Measurements from ENCODE around the gene FOXD2. TPM values are rescaled to one million over a fixed set of nuclear protein-coding genes. Genes with fewer than 3 reads are reported as not detected.

The FOXD2 gene
- total and polyA plus RNA-seq, 2 donors (not counting 1 experiment from before 2014, with no cell fraction given), result 0.19 to 0.83 TPM

DNA sequence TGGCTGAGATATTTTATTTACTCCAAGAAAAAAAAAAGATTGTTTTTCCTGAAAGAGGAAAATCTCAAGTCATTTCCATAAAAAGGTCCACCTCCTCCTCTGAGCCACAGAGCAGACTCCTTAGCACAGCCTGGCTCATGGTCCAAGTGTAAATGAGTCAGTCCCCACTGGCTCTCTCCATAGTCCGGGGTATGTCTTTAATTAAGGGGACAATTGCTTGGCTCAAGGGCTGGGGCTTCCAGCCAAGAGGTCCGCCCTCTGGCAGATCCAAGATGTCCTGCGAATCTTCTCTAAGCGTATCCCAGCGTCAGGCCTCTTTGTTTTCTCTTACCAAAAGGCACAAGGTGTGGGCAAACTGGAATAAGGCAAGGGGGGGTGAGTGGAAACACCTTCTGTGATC lies 33.3 kb downstream of the FOXD2 start:
- Histone ChIP-seq H4K20me1 (ENCODE audit: control insufficient read depth, extremely low read depth, insufficient read depth, low read length) (no peaks in the 10 kb centered on the region), H3K79me2 (ENCODE audit: control insufficient read depth, insufficient read depth, low read length) (no peaks in the 10 kb centered on the region), H3K4me1 (ENCODE audit: control insufficient read depth, extremely low read depth, insufficient read depth, low read length) (no peaks in the 10 kb centered on the region), H3K36me3 (ENCODE audit: control insufficient read depth, insufficient read depth, low read length) (no peaks in the 10 kb centered on the region), H3K4me3 (replicated peaks in 1 of 4; ENCODE audit: control extremely low read depth in 1 of 4, insufficient read depth in 1 of 4, low read depth in 3 of 4, low read length in 4 of 4) (no peak overlapping the region), H3K4me2 (ENCODE audit: extremely low read depth, insufficient read depth, low read length) (no peak overlapping the region), H3K27me3 (ENCODE audit: control insufficient read depth, insufficient read depth, low read length) (no peaks in the 10 kb centered on the region), H2AFZ (ENCODE audit: low read length) (no peak overlapping the region), H3K27ac (ENCODE audit: insufficient read depth, low read length) (no peak overlapping the region), H3K9me3 (ENCODE audit: control insufficient read depth, insufficient read depth, low read depth, low read length) (no peaks in the 10 kb centered on the region), H3K9ac (ENCODE audit: insufficient read depth, low read length) (no peak overlapping the region)
- TF ChIP-seq, protein P1, sequence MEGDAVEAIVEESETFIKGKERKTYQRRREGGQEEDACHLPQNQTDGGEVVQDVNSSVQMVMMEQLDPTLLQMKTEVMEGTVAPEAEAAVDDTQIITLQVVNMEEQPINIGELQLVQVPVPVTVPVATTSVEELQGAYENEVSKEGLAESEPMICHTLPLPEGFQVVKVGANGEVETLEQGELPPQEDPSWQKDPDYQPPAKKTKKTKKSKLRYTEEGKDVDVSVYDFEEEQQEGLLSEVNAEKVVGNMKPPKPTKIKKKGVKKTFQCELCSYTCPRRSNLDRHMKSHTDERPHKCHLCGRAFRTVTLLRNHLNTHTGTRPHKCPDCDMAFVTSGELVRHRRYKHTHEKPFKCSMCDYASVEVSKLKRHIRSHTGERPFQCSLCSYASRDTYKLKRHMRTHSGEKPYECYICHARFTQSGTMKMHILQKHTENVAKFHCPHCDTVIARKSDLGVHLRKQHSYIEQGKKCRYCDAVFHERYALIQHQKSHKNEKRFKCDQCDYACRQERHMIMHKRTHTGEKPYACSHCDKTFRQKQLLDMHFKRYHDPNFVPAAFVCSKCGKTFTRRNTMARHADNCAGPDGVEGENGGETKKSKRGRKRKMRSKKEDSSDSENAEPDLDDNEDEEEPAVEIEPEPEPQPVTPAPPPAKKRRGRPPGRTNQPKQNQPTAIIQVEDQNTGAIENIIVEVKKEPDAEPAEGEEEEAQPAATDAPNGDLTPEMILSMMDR (conservative IDR thresholded peaks at IDR 0.05 in 1 of 2, IDR thresholded peaks at IDR 0.05 in 1 of 2; ENCODE audit: low read depth in 1 of 2, low read length in 2 of 2), result no peak
- no peak for TF ChIP-seq EZH2 (IDR thresholded peaks at IDR 0.05; ENCODE audit: low read length, missing control alignments)
- DNase-seq (ENCODE audit: low read depth in 2 of 2), result no peak

DNA sequence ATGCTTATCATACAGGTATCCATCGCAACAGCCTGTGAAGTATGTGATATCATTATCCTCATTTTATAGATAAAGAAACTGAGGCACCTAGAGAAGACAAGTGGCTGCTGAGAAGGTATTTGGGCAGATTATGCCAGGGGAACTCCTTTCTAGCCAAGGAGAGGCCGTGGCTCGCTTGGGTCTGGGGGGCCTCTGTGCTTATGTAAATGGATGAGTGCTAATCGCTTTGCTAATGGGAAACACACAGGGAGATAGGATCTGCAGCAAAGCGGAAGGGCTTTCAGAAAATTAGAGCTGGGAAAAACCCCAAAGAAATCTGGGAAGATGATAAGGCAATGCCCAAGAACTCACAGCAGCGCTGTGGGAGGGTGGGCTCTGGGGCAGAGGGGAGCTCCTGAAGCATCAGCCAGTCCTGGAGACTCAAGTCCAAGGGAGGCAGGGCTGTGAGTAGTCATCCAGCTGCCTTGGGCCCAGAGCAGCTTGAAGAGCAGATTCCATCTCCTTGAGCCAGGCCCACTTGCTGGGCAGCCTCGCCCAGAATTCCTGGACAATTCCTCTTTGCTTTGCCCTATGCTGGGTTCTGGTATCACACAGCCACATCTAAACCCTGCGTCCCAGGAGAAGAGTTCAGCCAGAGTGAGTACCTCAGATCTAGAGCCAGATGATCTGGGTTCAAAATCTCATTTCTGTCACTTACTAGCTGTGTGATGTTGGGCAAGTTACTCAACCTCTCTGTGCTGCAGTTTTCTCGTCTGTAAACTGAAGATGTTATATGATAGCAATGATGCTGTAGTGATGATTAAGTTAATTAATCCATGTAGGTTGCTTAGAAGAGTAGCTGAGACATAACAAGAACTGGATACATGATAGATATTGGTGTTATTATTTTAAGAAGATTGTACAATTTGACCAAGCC lies 36.7 kb downstream of the FOXD2 start:
- Histone ChIP-seq H3K36me3 (ENCODE audit: control insufficient read depth, insufficient read depth, low read length) (no peaks in the 10 kb centered on the region), H3K27me3 (ENCODE audit: control insufficient read depth, insufficient read depth, low read length) (no peaks in the 10 kb centered on the region), H3K9ac (ENCODE audit: insufficient read depth, low read length) (no peak overlapping the region), H3K79me2 (ENCODE audit: control insufficient read depth, insufficient read depth, low read length) (no peaks in the 10 kb centered on the region), H3K4me1 (ENCODE audit: control insufficient read depth, extremely low read depth, insufficient read depth, low read length) (no peaks in the 10 kb centered on the region), H4K20me1 (ENCODE audit: control insufficient read depth, extremely low read depth, insufficient read depth, low read length) (no peaks in the 10 kb centered on the region), H3K4me2 (ENCODE audit: extremely low read depth, insufficient read depth, low read length) (no peak overlapping the region), H3K27ac (ENCODE audit: insufficient read depth, low read length) (no peak overlapping the region), H2AFZ (ENCODE audit: low read length) (no peak overlapping the region), H3K4me3 (replicated peaks in 1 of 4; ENCODE audit: control extremely low read depth in 1 of 4, insufficient read depth in 1 of 4, low read depth in 3 of 4, low read length in 4 of 4) (no peak overlapping the region), H3K9me3 (ENCODE audit: control insufficient read depth, insufficient read depth, low read depth, low read length) (no peaks in the 10 kb centered on the region)
- DNase-seq (ENCODE audit: low read depth in 2 of 2), result no peak
- no peak for TF ChIP-seq EZH2 (IDR thresholded peaks at IDR 0.05; ENCODE audit: low read length, missing control alignments)
- TF ChIP-seq, protein P1 (conservative IDR thresholded peaks at IDR 0.05 in 1 of 2, IDR thresholded peaks at IDR 0.05 in 1 of 2; ENCODE audit: low read depth in 1 of 2, low read length in 2 of 2), result no peak

DNA sequence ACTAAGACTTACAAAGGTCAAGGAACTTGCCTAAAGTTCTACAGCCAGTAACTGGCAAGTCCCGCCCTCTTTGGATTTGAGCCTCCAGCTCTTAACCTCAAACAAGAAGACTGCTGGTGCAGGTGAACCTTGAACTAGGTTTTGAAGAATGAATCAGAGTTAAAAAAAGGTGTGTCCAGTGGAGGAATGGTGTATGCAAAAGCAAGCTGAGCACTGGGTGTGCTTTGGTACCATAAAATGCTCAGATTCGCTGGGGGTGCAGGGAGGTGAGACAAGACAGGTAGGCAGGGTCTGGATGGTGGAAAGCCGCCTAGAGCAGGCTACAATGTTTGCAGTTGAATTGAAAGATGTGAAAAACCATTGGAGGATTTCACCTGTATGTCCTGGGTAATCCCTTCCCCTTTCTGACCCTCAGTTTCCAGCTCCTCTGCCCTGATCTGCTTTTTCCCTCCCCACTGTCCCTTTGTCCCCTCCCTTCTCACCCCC lies 39.8 kb downstream of the FOXD2 start:
- H3K9ac ChIP-seq (ENCODE audit: insufficient read depth, low read length), result no peak overlapping the region
- no peak overlapping the region for H3K4me2 ChIP-seq (ENCODE audit: extremely low read depth, insufficient read depth, low read length)
- no peaks in the 10 kb centered on the region for H3K27me3 ChIP-seq (ENCODE audit: control insufficient read depth, insufficient read depth, low read length)
- TF ChIP-seq, protein P1 (conservative IDR thresholded peaks at IDR 0.05 in 1 of 2, IDR thresholded peaks at IDR 0.05 in 1 of 2; ENCODE audit: low read depth in 1 of 2, low read length in 2 of 2), result no peak
- TF ChIP-seq EZH2 (IDR thresholded peaks at IDR 0.05; ENCODE audit: low read length, missing control alignments), result no peak
- H2AFZ ChIP-seq (ENCODE audit: low read length), result no peak overlapping the region
- no peak overlapping the region for H3K27ac ChIP-seq (ENCODE audit: insufficient read depth, low read length)
- H3K79me2 ChIP-seq (ENCODE audit: control insufficient read depth, insufficient read depth, low read length), result no peaks in the 10 kb centered on the region
- no peaks in the 10 kb centered on the region for H3K36me3 ChIP-seq (ENCODE audit: control insufficient read depth, insufficient read depth, low read length)
- no peaks in the 10 kb centered on the region for H3K4me1 ChIP-seq (ENCODE audit: control insufficient read depth, extremely low read depth, insufficient read depth, low read length)
- H3K9me3 ChIP-seq (ENCODE audit: control insufficient read depth, insufficient read depth, low read depth, low read length), result no peaks in the 10 kb centered on the region
- H4K20me1 ChIP-seq (ENCODE audit: control insufficient read depth, extremely low read depth, insufficient read depth, low read length), result no peaks in the 10 kb centered on the region
- no peak overlapping the region for H3K4me3 ChIP-seq (replicated peaks in 1 of 4; ENCODE audit: control extremely low read depth in 1 of 4, insufficient read depth in 1 of 4, low read depth in 3 of 4, low read length in 4 of 4)
- no peak for DNase-seq (ENCODE audit: low read depth in 2 of 2)
